K562 (cell line): ENCODE results near the gene RIN3.

Experiments used
- KHSRP ChIP-seq: fragments of 450-650 bp; IDR thresholded peaks from 2 replicates; pipeline ENCODE4 v1.6.1; 2017
- L3MBTL2 ChIP-seq: fragments of 450-650 bp; IDR thresholded peaks from 2 replicates; pipeline ENCODE4 v1.6.1; 2016; ENCODE audit warnings: mild to moderate bottlenecking, moderate library complexity
- POLR2AphosphoS5 ChIP-seq: IDR thresholded peaks from 2 replicates; pipeline ENCODE4 v1.6.1; 2011; ENCODE audit warnings: mild to moderate bottlenecking, low read depth, low read length, moderate library complexity; ENCODE audit not compliant: control insufficient read depth, insufficient read depth
- SIRT6 ChIP-seq: IDR thresholded peaks from one replicate; pipeline ENCODE4 v1.6.1; 2012; ENCODE audit warnings: low read depth, mild to moderate bottlenecking, control low read depth, inconsistent platforms, low read length, moderate library complexity
- ZNF263 ChIP-seq: sonication (generic); formaldehyde crosslinking; IDR thresholded peaks from 2 replicates; pipeline ENCODE4 v1.8.0; 2022; ENCODE audit warnings: mild to moderate bottlenecking, missing genetic modification reagents, borderline replicate concordance
- ZNF274 ChIP-seq: IDR thresholded peaks from 2 replicates; pipeline ENCODE4 v1.6.1; 2011; ENCODE audit warnings: low read depth, mild to moderate bottlenecking, low read length, moderate library complexity, borderline replicate concordance
- ZNF717 ChIP-seq: fragments of 250-450 bp; sonication (Bioruptor Pico); IDR thresholded peaks from 2 replicates; pipeline ENCODE4 v1.5.0; 2021
- TF ChIP-seq, protein P1 (sequence below), 2 experiments: IDR thresholded peaks; 2 replicates each; pipeline ENCODE4 v1.6.1; 2012; ENCODE audit warnings: improper control_type of control experiment in 2 of 2, low read depth in 2 of 2, low read length in 2 of 2, borderline replicate concordance in 1 of 2
- TF ChIP-seq, protein P2 (sequence below), 3 experiments: IDR thresholded peaks in 2 of 3; conservative IDR thresholded peaks in 1 of 3; 2 replicates each; pipeline ENCODE4 v1.5.1; 2011 to 2012; ENCODE audit warnings: low read length in 3 of 3, mild to moderate bottlenecking in 3 of 3, control low read depth in 2 of 3, improper control_type of control experiment in 1 of 3, inconsistent platforms in 1 of 3, low read depth in 1 of 3, mixed read lengths in 1 of 3, moderate library complexity in 1 of 3; ENCODE audit not compliant: insufficient read depth in 2 of 3

DNA sequence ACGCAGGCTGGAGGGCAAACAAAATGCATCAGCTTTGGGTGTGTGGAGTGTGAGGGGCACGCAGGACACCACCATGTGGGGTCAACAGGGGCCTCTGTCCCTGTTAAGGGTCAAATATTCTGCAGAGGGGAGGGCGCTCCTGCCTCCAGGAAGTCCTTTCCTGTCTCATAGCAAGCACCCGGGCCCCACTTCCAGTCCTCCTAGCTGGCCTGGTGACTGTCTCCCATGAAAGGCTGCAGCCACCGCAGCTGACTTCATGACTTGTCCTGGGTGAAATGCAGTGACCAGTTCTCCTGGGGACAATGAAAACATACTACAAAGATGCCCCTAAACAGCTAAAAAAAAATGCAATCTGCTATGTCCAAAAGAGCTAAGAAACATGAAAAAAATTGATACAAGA, 181.2 kb downstream of the RIN3 start:
- TF ChIP-seq L3MBTL2 = no peak
- TF ChIP-seq, protein P1, sequence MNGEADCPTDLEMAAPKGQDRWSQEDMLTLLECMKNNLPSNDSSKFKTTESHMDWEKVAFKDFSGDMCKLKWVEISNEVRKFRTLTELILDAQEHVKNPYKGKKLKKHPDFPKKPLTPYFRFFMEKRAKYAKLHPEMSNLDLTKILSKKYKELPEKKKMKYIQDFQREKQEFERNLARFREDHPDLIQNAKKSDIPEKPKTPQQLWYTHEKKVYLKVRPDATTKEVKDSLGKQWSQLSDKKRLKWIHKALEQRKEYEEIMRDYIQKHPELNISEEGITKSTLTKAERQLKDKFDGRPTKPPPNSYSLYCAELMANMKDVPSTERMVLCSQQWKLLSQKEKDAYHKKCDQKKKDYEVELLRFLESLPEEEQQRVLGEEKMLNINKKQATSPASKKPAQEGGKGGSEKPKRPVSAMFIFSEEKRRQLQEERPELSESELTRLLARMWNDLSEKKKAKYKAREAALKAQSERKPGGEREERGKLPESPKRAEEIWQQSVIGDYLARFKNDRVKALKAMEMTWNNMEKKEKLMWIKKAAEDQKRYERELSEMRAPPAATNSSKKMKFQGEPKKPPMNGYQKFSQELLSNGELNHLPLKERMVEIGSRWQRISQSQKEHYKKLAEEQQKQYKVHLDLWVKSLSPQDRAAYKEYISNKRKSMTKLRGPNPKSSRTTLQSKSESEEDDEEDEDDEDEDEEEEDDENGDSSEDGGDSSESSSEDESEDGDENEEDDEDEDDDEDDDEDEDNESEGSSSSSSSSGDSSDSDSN (IDR thresholded peaks at IDR 0.05; ENCODE audit: borderline replicate concordance in 1 of 2, low read depth in 2 of 2, low read length in 2 of 2) = no peak
- TF ChIP-seq SIRT6 = no peak
- TF ChIP-seq ZNF717 (CRISPR knock-in tag) = no peak
- TF ChIP-seq ZNF263 (CRISPR knock-in tag) = no peak
- TF ChIP-seq, protein P2, sequence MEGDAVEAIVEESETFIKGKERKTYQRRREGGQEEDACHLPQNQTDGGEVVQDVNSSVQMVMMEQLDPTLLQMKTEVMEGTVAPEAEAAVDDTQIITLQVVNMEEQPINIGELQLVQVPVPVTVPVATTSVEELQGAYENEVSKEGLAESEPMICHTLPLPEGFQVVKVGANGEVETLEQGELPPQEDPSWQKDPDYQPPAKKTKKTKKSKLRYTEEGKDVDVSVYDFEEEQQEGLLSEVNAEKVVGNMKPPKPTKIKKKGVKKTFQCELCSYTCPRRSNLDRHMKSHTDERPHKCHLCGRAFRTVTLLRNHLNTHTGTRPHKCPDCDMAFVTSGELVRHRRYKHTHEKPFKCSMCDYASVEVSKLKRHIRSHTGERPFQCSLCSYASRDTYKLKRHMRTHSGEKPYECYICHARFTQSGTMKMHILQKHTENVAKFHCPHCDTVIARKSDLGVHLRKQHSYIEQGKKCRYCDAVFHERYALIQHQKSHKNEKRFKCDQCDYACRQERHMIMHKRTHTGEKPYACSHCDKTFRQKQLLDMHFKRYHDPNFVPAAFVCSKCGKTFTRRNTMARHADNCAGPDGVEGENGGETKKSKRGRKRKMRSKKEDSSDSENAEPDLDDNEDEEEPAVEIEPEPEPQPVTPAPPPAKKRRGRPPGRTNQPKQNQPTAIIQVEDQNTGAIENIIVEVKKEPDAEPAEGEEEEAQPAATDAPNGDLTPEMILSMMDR (IDR thresholded peaks at IDR 0.05 in 2 of 3, conservative IDR thresholded peaks at IDR 0.05 in 1 of 3; ENCODE audit: insufficient read depth in 2 of 3, low read depth in 1 of 3, low read length in 3 of 3) = no peak
- TF ChIP-seq POLR2AphosphoS5 = no peak
- TF ChIP-seq KHSRP = no peak
- TF ChIP-seq ZNF274 = no peak
